Trophoblast cell (in vitro differentiated cells and primary cell): ENCODE results near the gene PHKG2.

Experiments
- DNase-seq, 2 donors: peaks; one replicate each; pipeline ENCODE4 v3.0.0-alpha.2; 2016
- H2AFZ ChIP-seq: 2 replicates; pipeline ENCODE4 v1.6.1; 2013; ENCODE audit warnings: low read length, moderate library complexity, mild to moderate bottlenecking; ENCODE audit not compliant: insufficient read depth, poor library complexity
- H2AK5ac ChIP-seq: 2 replicates; pipeline ENCODE4 v1.6.1; 2013; ENCODE audit warnings: mild to moderate bottlenecking, low read length
- H2BK120ac ChIP-seq: 2 replicates; pipeline ENCODE4 v1.6.1; 2013; ENCODE audit warnings: low read length, mild to moderate bottlenecking, moderate library complexity; ENCODE audit not compliant: insufficient read depth, poor library complexity
- H2BK12ac ChIP-seq: 2 replicates; pipeline ENCODE4 v1.6.1; 2013; ENCODE audit warnings: mild to moderate bottlenecking, low read length, moderate library complexity
- H2BK5ac ChIP-seq: 2 replicates; pipeline ENCODE4 v1.6.1; 2013; ENCODE audit warnings: low read length, low read depth, moderate library complexity, mild to moderate bottlenecking; ENCODE audit not compliant: poor library complexity
- H3K14ac ChIP-seq: 2 replicates; pipeline ENCODE4 v1.6.1; 2013; ENCODE audit warnings: mild to moderate bottlenecking, low read length
- H3K18ac ChIP-seq: 2 replicates; pipeline ENCODE4 v1.6.1; 2013; ENCODE audit warnings: mild to moderate bottlenecking, low read length
- H3K23ac ChIP-seq: 2 replicates; pipeline ENCODE4 v1.6.1; 2013; ENCODE audit warnings: low read length
- H3K27ac ChIP-seq: 2 replicates; pipeline ENCODE4 v1.5.1; 2013; ENCODE audit warnings: low read depth, mild to moderate bottlenecking, inconsistent platforms, low read length, moderate library complexity
- H3K27me3 ChIP-seq: 2 replicates; pipeline ENCODE4 v1.6.1; 2013; ENCODE audit warnings: inconsistent platforms, mild to moderate bottlenecking, low read length, moderate library complexity; ENCODE audit not compliant: insufficient read depth
- H3K36me3 ChIP-seq, 2 experiments: 1 replicate in 1 of 2; 2 replicates in 1 of 2; pipeline ENCODE4 v1.6.1; 2013; ENCODE audit warnings: low read length in 2 of 2, mild to moderate bottlenecking in 2 of 2, moderate library complexity in 1 of 2; ENCODE audit not compliant: insufficient read depth in 2 of 2, control insufficient read depth in 1 of 2
- H3K4ac ChIP-seq: 2 replicates; pipeline ENCODE4 v1.6.1; 2013; ENCODE audit warnings: low read depth, mild to moderate bottlenecking, low read length, moderate library complexity
- H3K4me1 ChIP-seq, 2 experiments: 1 replicate in 1 of 2; 2 replicates in 1 of 2; pipeline ENCODE4 v1.6.1; 2013; ENCODE audit warnings: low read length in 2 of 2, mild to moderate bottlenecking in 2 of 2, moderate library complexity in 1 of 2; ENCODE audit not compliant: insufficient read depth in 2 of 2, control insufficient read depth in 1 of 2
- H3K4me2 ChIP-seq: 2 replicates; pipeline ENCODE4 v1.6.1; 2013; ENCODE audit warnings: inconsistent platforms, mild to moderate bottlenecking, low read length, moderate library complexity
- H3K4me3 ChIP-seq: 2 replicates; pipeline ENCODE4 v1.5.1; 2013; ENCODE audit warnings: mild to moderate bottlenecking, low read depth, low read length, inconsistent platforms
- H3K79me1 ChIP-seq: one replicate; pipeline ENCODE4 v1.6.1; 2013; ENCODE audit warnings: low read length
- H3K79me2 ChIP-seq: 2 replicates; pipeline ENCODE4 v1.6.1; 2013; ENCODE audit warnings: low read length, mild to moderate bottlenecking; ENCODE audit not compliant: control insufficient read depth, insufficient read depth, poor library complexity
- H3K9ac ChIP-seq: 2 replicates; pipeline ENCODE4 v1.6.1; 2013; ENCODE audit warnings: mild to moderate bottlenecking, low read length
- H3K9me3 ChIP-seq: 2 replicates; pipeline ENCODE4 v1.6.1; 2013; ENCODE audit warnings: low read depth, mild to moderate bottlenecking, control low read depth, inconsistent platforms, low read length; ENCODE audit not compliant: insufficient read depth
- H4K12ac ChIP-seq: 2 replicates; pipeline ENCODE4 v1.6.1; 2013; ENCODE audit warnings: low read depth, mild to moderate bottlenecking, low read length, moderate library complexity
- H4K8ac ChIP-seq: 2 replicates; pipeline ENCODE4 v1.6.1; 2013; ENCODE audit warnings: low read depth, mild to moderate bottlenecking, low read length, moderate library complexity
- H4K91ac ChIP-seq: one replicate; pipeline ENCODE4 v1.6.1; 2013; ENCODE audit warnings: low read depth, mild to moderate bottlenecking, low read length, moderate library complexity
- WGBS: extraction: QIAGEN DNeasy Blood & Tissue Kit; methylation state at CpG from one replicate; pipeline ENCODE4 v1.1.7; 2013; ENCODE audit warnings: missing lambda C conversion rate; ENCODE audit not compliant: insufficient read length, insufficient coverage; ENCODE audit errors: extremely low coverage; 5-methylcytosine and 5-hydroxymethylcytosine counted together

The PHKG2 gene

DNA sequence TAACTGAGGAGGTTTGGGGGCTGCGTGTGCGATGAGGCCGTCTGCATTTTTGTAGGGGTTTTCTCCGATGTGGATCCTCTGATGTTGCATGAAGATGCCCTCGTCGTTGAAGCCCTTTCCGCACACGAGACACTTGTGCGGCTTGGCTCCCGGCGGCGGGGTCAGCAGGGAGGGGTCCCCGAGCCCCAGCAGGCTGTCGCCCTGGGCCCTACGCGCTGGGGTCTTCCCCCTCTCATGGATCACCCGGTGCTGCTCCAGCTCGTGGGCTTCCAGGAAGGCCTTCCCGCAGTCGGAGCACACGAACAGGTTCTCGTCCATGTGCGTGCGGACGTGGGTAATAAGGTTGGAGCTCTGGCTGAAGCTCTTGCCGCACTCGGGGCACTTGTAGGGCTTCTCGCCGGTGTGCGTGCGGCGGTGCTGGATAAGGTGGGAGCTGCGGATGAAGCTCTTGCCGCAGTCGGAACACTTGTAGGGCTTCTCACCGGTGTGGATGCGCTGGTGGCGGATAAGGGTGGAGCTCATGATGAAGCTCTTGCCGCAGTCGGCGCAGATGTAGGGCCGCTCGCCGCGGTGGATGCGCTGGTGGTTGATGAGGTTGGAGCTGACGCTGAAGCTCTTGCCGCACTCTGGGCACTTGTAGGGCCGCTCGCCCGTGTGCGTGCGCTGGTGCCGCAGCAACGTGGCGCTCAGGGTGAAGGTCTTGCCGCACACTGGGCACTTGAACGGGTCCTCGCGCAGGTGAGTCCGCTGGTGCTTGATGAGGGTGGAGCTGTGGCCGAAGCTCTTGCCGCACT lies 34.5 kb downstream of the PHKG2 start:
- H2BK12ac ChIP-seq = no peak overlapping the region
- no peaks in the 10 kb centered on the region for H3K27me3 ChIP-seq
- no peak overlapping the region for H3K27ac ChIP-seq
- H3K4me1 ChIP-seq = peaks cover 4 to 7% of the 10 kb centered on the region in 2 experiments
- H3K4ac ChIP-seq = no peak overlapping the region
- no peaks in the 10 kb centered on the region for H3K9me3 ChIP-seq
- peaks cover 42% of the 10 kb centered on the region in 2 experiments for H3K36me3 ChIP-seq
- no peak overlapping the region for H3K4me2 ChIP-seq
- no peak overlapping the region for H4K8ac ChIP-seq
- H2AK5ac ChIP-seq = no peak overlapping the region
- no peak overlapping the region for H4K91ac ChIP-seq
- no peak overlapping the region for H2AFZ ChIP-seq
- H2BK5ac ChIP-seq = no peak overlapping the region
- no peak overlapping the region for H2BK120ac ChIP-seq
- no peak for DNase-seq
- H3K18ac ChIP-seq = no peak overlapping the region
- no peak overlapping the region for H3K4me3 ChIP-seq
- no peak overlapping the region for H3K23ac ChIP-seq
- H3K14ac ChIP-seq = no peak overlapping the region
- H3K9ac ChIP-seq = no peak overlapping the region
- no peak overlapping the region for H4K12ac ChIP-seq
- H3K79me2 ChIP-seq = peaks cover 5% of the 10 kb centered on the region
- no CpG with 5 or more reads among the region's 63 CpGs for whole genome bisulfite sequencing
- peaks cover 12% of the 10 kb centered on the region for H3K79me1 ChIP-seq

DNA sequence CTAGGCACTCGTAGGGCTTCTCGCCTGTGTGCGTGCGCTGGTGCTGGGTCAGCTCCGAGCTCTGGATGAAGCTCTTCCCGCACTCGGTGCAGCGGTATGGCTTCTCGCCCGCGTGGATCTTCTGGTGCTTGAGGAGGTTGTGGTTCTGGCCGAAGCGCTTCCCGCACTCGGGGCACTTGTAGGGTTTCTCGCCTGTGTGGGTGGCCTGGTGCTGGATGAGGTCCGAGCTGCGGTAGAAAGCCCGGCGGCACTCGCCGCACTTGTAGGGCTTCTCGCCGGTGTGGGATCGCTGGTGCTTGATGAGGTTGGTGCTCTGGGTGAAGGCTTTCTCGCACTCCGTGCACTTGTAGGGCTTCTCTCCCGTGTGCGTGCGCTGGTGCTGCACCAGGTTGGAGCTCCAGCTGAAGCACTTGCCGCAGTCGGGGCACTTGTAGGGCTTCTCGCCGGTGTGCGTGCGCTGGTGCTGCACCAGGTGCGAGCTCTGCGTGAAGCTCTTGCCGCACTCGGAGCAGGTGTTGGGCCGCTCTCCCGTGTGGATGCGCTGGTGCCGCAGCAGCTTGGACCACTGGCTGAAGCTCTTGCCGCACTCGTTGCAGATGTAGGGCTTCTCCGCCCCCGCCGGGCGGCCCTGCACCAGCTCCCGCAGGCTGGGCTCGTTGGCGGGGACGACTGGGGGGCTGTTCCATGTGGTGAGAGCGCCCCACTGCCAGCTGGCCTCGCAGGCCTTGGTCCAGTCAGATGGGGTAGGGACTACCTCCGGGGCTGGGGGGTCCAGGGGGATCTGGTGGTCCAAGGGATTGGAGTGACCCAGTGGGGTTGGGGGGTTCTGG lies 35.3 kb downstream of the PHKG2 start:
- Histone ChIP-seq H3K14ac (no peak overlapping the region), H3K4me2 (no peak overlapping the region), H3K18ac (no peak overlapping the region), H2BK5ac (no peak overlapping the region), H3K9me3 (no peaks in the 10 kb centered on the region), H2AK5ac (no peak overlapping the region), H2AFZ (no peak overlapping the region), H4K91ac (no peak overlapping the region), H3K23ac (no peak overlapping the region), H3K79me2 (peaks cover 5% of the 10 kb centered on the region), H3K9ac (no peak overlapping the region), H3K36me3 (peaks cover 42% of the 10 kb centered on the region in 2 experiments), H3K4me3 (no peak overlapping the region), H3K27ac (no peak overlapping the region), H3K27me3 (no peaks in the 10 kb centered on the region), H2BK120ac (no peak overlapping the region), H3K4me1 (peaks cover 4 to 7% of the 10 kb centered on the region in 2 experiments), H2BK12ac (no peak overlapping the region), H3K4ac (no peak overlapping the region), H3K79me1 (peaks cover 12% of the 10 kb centered on the region), H4K8ac (no peak overlapping the region), H4K12ac (no peak overlapping the region)
- WGBS = no CpG with 5 or more reads among the region's 57 CpGs
- no peak for DNase-seq

DNA sequence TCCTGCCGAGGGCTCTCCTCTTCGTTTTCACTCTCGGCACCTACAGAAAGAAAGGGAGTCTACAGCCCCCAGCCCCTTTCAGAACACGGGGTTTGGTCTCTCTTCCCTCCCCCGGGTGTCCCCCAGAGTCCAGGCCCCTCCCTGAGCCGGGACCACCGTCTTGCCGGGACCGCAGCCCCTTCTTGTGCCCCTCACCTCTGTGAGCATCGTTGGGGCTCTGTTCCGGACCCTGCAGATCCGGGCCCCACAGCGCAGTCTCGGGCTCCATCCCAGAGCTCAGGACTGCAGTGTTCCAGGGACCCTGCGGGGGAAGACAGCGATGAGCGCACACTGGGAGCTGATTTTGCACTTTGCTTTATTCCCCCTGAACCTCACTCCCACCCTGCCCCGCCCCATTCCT lies 36.0 kb downstream of the PHKG2 start:
- DNase-seq = no peak
- no peak overlapping the region for H3K14ac ChIP-seq
- H2BK5ac ChIP-seq = no peak overlapping the region
- no peak overlapping the region for H2BK120ac ChIP-seq
- no peak overlapping the region for H3K27ac ChIP-seq
- no peak overlapping the region for H3K9ac ChIP-seq
- H2AFZ ChIP-seq = no peak overlapping the region
- H2BK12ac ChIP-seq = no peak overlapping the region
- H2AK5ac ChIP-seq = no peak overlapping the region
- H3K36me3 ChIP-seq = peaks cover 42% of the 10 kb centered on the region in 2 experiments
- peaks cover 4 to 7% of the 10 kb centered on the region in 2 experiments for H3K4me1 ChIP-seq
- no peak overlapping the region for H4K91ac ChIP-seq
- H3K27me3 ChIP-seq = no peaks in the 10 kb centered on the region
- no peak overlapping the region for H4K12ac ChIP-seq
- H3K79me1 ChIP-seq = peaks cover 12% of the 10 kb centered on the region
- H3K4ac ChIP-seq = no peak overlapping the region
- no peak overlapping the region for H4K8ac ChIP-seq
- H3K23ac ChIP-seq = no peak overlapping the region
- H3K9me3 ChIP-seq = no peaks in the 10 kb centered on the region
- WGBS = no CpG with 5 or more reads among the region's 18 CpGs
- H3K4me3 ChIP-seq = no peak overlapping the region
- peaks cover 5% of the 10 kb centered on the region for H3K79me2 ChIP-seq
- no peak overlapping the region for H3K4me2 ChIP-seq
- no peak overlapping the region for H3K18ac ChIP-seq

DNA sequence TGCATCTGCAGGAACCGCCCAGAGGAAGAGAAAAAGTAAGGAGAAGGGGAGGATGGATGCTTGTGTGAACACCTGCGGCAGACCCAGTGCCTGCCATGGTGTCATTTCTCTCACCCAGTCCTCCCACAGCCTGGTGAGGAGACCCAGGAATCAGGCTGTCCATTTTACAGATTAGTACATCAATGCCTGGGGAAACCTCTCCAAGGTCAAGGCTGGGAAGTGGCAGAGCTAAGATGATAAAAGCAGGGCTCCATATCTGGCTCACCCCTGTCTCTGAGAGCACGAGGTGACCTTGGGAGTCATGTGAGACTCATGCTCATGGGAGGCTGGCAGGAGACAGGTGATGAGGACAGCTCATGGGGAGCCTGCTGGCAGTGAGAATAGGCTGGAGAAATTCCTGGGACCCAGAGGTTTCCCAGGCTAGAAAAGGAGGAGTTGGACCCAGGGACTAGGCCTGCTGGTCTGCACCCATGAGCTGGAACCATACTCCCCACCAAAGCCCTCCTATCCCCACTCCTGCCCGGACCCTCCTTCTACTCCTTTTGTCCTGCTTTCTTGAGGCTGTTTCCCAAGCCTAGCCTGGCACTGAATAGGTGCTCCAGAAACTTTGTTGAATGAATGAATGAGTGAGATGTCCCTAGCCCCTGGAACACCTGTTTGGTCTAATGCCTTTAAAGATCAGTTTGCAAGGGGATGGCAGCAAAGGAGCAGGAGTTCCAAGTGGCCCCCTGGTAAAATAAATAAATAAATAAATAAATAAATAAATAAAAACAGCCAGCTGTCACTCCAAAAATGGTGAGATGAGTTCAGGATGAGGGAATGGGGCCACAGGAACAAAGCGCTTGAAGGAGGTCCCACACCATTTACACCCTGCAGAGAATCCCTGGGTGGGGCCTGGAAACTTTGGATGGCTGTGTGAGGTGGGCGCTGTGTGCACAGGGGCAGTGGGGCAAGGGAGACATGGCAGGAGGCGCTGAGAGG lies 37.2 kb downstream of the PHKG2 start:
- H3K23ac ChIP-seq = no peak overlapping the region
- H3K4me1 ChIP-seq = peaks cover 4 to 7% of the 10 kb centered on the region in 2 experiments
- H2AFZ ChIP-seq = no peak overlapping the region
- no peak overlapping the region for H3K4me3 ChIP-seq
- WGBS = no CpG with 5 or more reads among the region's 7 CpGs
- peaks cover 12% of the 10 kb centered on the region for H3K79me1 ChIP-seq
- no peak overlapping the region for H4K91ac ChIP-seq
- no peaks in the 10 kb centered on the region for H3K27me3 ChIP-seq
- no peak overlapping the region for H2BK5ac ChIP-seq
- H3K9ac ChIP-seq = peak overlapping the region; percentile 86
- peak overlapping the region; percentile 29 for H3K4ac ChIP-seq
- H3K36me3 ChIP-seq = peaks cover 36 to 37% of the 10 kb centered on the region in 2 experiments
- no peak overlapping the region for H2BK120ac ChIP-seq
- no peak overlapping the region for H2AK5ac ChIP-seq
- H3K9me3 ChIP-seq = no peaks in the 10 kb centered on the region
- no peak overlapping the region for H2BK12ac ChIP-seq
- no peak overlapping the region for H4K12ac ChIP-seq
- peak overlapping the region; percentile 88 for H3K4me2 ChIP-seq
- H3K14ac ChIP-seq = no peak overlapping the region
- H3K18ac ChIP-seq = no peak overlapping the region
- peaks cover 5% of the 10 kb centered on the region for H3K79me2 ChIP-seq
- DNase-seq = no peak
- no peak overlapping the region for H4K8ac ChIP-seq
- no peak overlapping the region for H3K27ac ChIP-seq
